Upper lobe of right lung (tissue), 1 donor: ENCODE data around the gene SUSD1. TPM values are rescaled to one million over a fixed set of nuclear protein-coding genes. Genes with fewer than 3 reads are reported as not detected.

ENCODE experiments used
- ATAC-seq: fragments of 200-7000 bp; cut with Tn5 transposase; one replicate; pipeline ENCODE4 v1.9.1; 2020; ENCODE audit warnings: mild to moderate bottlenecking, moderate library complexity
- DNase-seq: peaks from one replicate; pipeline ENCODE4 v3.0.0-alpha.2; 2020
- H3K27ac ChIP-seq: fragments of 200-600 bp; one replicate; pipeline ENCODE4 v1.8.0; 2022
- H3K27me3 ChIP-seq: fragments of 200-600 bp; one replicate; pipeline ENCODE4 v1.8.0; 2022; ENCODE audit warnings: mild to moderate bottlenecking
- H3K36me3 ChIP-seq: fragments of 200-600 bp; one replicate; pipeline ENCODE4 v1.8.0; 2022
- H3K4me1 ChIP-seq: fragments of 200-600 bp; one replicate; pipeline ENCODE4 v1.8.0; 2022
- H3K4me3 ChIP-seq: fragments of 200-600 bp; one replicate; pipeline ENCODE4 v1.8.0; 2022; ENCODE audit warnings: mild to moderate bottlenecking
- H3K9me3 ChIP-seq: fragments of 200-600 bp; one replicate; pipeline ENCODE4 v1.8.0; 2022
- CTCF ChIP-seq: fragments of 200-600 bp; IDR thresholded peaks from one replicate; pipeline ENCODE4 v1.8.0; 2022; ENCODE audit warnings: antibody characterized with exemption
- intact Hi-C: fragments of 100-400 bp; cut with DNase I; formaldehyde crosslinking; loops from one replicate; pipeline ENCODE4 v1.11.0; 2022
- total RNA-seq: library from RNA; stranded (reverse); fragmentation: NEBNext Ultra II Directional; extraction: Animal tissue kit (Norgen Biotek cat#: 25700); gene quantifications from one replicate; pipeline ENCODE4 v1.2.1, GENCODE V29; 2021
- donor health status: DM: no; HTN: yes; CAD: no; lungs with severe emphysema.

The SUSD1 gene
- total RNA-seq, 1 donor from 2014 or later, result 31.0 TPM

DNA sequence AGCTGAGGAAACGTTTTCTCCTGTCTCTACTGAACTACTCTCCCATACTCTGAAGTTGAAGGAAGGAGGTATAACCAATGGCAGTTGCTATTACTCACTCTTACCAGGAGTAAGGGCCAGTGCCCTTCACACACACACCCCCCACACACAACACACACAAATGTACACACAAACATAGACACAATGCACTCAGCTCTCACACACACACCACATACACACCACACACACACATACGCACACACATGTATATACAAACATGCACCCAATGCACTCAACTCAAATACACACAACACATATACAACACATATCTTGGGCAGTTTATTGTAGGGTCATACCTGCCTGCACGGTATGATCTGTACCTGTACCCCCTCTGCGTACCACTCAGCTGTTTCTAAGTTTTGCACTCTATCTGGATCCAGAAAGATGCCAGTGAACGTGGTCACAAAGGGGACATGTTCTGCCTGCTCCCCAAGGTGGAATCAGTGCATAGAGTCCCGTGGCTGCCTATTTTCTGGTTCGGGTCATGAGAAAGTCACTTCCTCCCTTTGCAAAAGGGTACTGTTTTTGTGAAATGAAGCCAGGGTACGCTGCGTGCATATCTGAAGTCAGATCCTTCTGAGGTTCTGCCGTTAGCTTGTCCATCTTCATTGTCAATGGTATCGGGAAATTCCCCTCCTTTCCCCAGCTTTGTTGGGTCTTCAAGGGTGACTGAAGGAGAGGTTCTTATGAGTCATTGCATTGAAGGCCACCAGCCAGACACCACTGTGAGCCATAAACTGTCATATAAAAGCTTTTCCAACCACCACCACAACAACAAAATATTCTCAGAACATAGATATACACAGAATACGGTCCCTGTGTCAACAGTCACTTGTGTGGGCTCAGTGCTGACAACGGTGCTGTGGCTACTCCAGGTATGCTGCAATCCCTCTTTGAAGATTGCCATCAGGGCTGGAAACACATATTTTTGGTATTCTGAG lies 146.6 kb downstream of the SUSD1 start:
- Histone ChIP-seq H3K4me3 (no peak overlapping the region), H3K36me3 (no peaks in the 10 kb centered on the region), H3K27me3 (no peaks in the 10 kb centered on the region), H3K27ac (no peak overlapping the region), H3K9me3 (no peaks in the 10 kb centered on the region), H3K4me1 (peaks cover 25% of the 10 kb centered on the region)
- no peak for DNase-seq
- no peak for TF ChIP-seq CTCF
- intact Hi-C loops, result no loop called here
- ATAC-seq, result no peak

DNA sequence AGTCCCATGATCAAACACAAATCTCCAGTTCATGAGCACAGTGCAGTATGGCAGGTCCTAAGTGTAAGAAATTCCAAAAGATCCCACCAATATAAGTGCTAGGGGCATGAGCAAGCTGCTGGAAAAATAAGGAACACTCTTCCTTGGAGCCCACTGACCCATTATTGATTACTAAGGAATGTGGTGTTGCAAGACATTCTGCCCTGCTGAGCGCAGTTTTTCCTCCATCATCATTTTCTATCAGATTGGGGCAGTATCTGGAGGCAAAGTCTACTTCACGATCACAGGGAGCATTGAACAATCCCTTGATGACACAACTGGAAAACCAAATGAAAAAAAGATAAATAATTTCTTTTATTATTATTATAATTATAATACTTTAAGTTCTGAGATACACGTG lies 149.2 kb downstream of the SUSD1 start:
- no peak for TF ChIP-seq CTCF
- no peak for ATAC-seq
- intact Hi-C loops, result no loop called here

GRCh38 chr9:112021742-112022141 lies 153.4 kb downstream of the SUSD1 start:
- H3K9me3 ChIP-seq, result no peaks in the 10 kb centered on the region
- no peak overlapping the region for H3K27ac ChIP-seq
- intact Hi-C loops, result no loop called here
- H3K4me1 ChIP-seq, result peaks cover 10% of the 10 kb centered on the region
- H3K4me3 ChIP-seq, result no peak overlapping the region
- no peak for DNase-seq
- no peak for ATAC-seq
- no peaks in the 10 kb centered on the region for H3K27me3 ChIP-seq
- TF ChIP-seq CTCF, result no peak
- no peaks in the 10 kb centered on the region for H3K36me3 ChIP-seq

More for the DNA sequence above, 149.2 kb downstream of the SUSD1 start:
- H3K4me1 ChIP-seq, result peaks cover 24% of the 10 kb centered on the region
- H3K27me3 ChIP-seq, result no peaks in the 10 kb centered on the region
- no peak overlapping the region for H3K4me3 ChIP-seq
- H3K9me3 ChIP-seq, result no peaks in the 10 kb centered on the region
- H3K27ac ChIP-seq, result no peak overlapping the region
- DNase-seq, result no peak
- no peaks in the 10 kb centered on the region for H3K36me3 ChIP-seq

GRCh38 chr9:112020680-112021596 lies 154.2 kb downstream of the SUSD1 start:
- H3K9me3 ChIP-seq, result no peaks in the 10 kb centered on the region
- intact Hi-C loops, result no loop called here
- no peaks in the 10 kb centered on the region for H3K27me3 ChIP-seq
- H3K4me1 ChIP-seq, result peaks cover 10% of the 10 kb centered on the region
- no peak for TF ChIP-seq CTCF
- no peak overlapping the region for H3K4me3 ChIP-seq
- H3K27ac ChIP-seq, result no peak overlapping the region
- no peak for ATAC-seq
- no peak for DNase-seq
- H3K36me3 ChIP-seq, result no peaks in the 10 kb centered on the region

DNA sequence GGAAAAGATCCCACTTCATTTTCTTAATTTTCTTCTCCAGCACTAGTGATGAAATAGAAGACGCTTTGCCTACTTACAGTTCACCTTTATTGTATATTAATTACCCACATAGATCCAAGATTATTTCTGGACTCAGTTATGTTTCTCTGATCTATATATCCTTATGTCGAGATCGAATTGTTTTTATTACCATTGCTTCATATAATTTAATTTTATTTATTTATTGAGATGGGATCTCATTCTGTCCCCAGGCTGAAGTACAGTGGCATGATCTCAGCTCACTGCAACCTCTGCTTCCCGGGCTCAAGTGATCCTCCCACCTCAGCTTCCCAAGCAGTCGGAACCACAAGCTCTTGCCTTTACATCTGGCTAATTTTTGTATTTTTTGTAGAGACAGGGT lies 157.2 kb downstream of the SUSD1 start:
- ATAC-seq, result no peak
- intact Hi-C loops, result no loop called here
- H3K9me3 ChIP-seq, result no peaks in the 10 kb centered on the region
- H3K4me1 ChIP-seq, result peaks cover 13% of the 10 kb centered on the region
- H3K27ac ChIP-seq, result no peak overlapping the region
- no peaks in the 10 kb centered on the region for H3K36me3 ChIP-seq
- no peak for DNase-seq
- no peaks in the 10 kb centered on the region for H3K27me3 ChIP-seq
- TF ChIP-seq CTCF, result no peak
- H3K4me3 ChIP-seq, result no peak overlapping the region
